Activated T-helper 1 cell treated with anti-CD3 and anti-CD28 coated beads, Interleukin-12 subunit alpha, Interleukin-12 subunit beta, Interleukin-2, Interleukin-4 antibody, amounts not matched to agents 30 ng/mL and 10 ng/mL and 1 ng/mL, durations not matched to agents 14 hours and 24 hours and 36 hours (primary cell): ENCODE data around the gene SAMD1. TPM values are rescaled to one million over a fixed set of nuclear protein-coding genes. Genes with fewer than 3 reads are reported as not detected.
A peak's percentile ranks its signal among the peaks of the same experiment; 100 is the strongest.

ENCODE experiments used
- DNase-seq: peaks from one replicate; pipeline ENCODE4 v3.0.0; 2021; ENCODE audit warnings: low spot score
- H3K27ac Mint-ChIP-seq: one replicate; pipeline ENCODE4 v1.8.0; 2021; ENCODE audit warnings: mild to moderate bottlenecking, mixed read lengths
- H3K27me3 Mint-ChIP-seq: one replicate; pipeline ENCODE4 v1.8.0; 2022; ENCODE audit warnings: mild to moderate bottlenecking, moderate library complexity, mixed read lengths; ENCODE audit not compliant: insufficient read depth
- H3K36me3 Mint-ChIP-seq: one replicate; pipeline ENCODE4 v1.8.0; 2021; ENCODE audit warnings: low read depth, mixed read lengths
- H3K4me1 Mint-ChIP-seq: one replicate; pipeline ENCODE4 v1.8.0; 2021; ENCODE audit warnings: low read depth, mixed read lengths
- H3K4me3 Mint-ChIP-seq: one replicate; pipeline ENCODE4 v1.8.0; 2021; ENCODE audit warnings: mild to moderate bottlenecking, moderate library complexity, mixed read lengths
- H3K9me3 Mint-ChIP-seq: one replicate; pipeline ENCODE4 v1.8.0; 2021; ENCODE audit warnings: mixed read lengths
- intact Hi-C: fragments of 100-400 bp; cut with micrococcal nuclease; formaldehyde crosslinking; loops from one replicate; pipeline ENCODE4 v1.15.1; 2024
- total RNA-seq: library from RNA; stranded (reverse); gene quantifications from 2 replicates; pipeline ENCODE4 v1.2.3, GENCODE V29; 2022

The SAMD1 gene
- total RNA-seq, 1 donor from 2014 or later: 130 TPM

DNA sequence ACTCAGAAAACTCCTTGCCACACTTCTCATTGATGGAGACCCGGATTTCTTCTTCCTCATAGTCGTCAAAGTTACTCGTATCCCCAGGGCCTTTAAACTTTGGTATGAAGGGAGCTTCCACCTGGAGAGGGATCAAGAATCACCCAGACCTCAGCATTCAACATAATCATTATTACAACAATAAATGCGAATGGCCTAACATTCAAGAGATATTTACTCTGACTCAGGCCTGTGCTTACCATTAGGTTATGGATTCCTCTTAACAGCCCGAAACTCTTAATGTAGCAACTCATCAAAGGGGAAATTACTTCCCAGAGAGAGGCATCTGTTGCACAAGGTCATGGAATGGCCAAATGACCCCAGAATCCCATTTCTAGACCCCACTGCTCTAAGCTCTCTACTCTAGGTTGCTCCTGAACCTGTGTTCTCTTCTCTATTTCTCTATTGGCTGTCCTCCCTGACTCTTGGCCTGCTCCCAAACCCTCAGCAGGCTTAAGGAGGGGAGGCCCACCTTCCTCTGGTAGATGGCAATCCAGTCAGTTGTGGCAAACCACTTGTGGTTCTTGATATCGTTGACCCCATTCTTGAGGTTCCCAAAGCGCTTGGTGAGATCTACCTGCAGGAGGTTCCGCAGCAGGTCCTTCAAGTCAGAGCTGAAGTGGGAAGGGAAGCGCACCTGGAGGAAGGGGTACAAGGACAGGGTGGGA lies 2.7 kb upstream of the SAMD1 start:
- peak overlapping the region; percentile 57 for H3K4me3 Mint-ChIP-seq
- H3K36me3 Mint-ChIP-seq: peaks cover 39% of the 10 kb centered on the region
- no peaks in the 10 kb centered on the region for H3K27me3 Mint-ChIP-seq
- no peak for DNase-seq
- H3K9me3 Mint-ChIP-seq: peaks cover 7% of the 10 kb centered on the region
- peaks cover 16% of the 10 kb centered on the region for H3K4me1 Mint-ChIP-seq
- intact Hi-C loops: no loop called here
- H3K27ac Mint-ChIP-seq: peak overlapping the region; percentile 23

DNA sequence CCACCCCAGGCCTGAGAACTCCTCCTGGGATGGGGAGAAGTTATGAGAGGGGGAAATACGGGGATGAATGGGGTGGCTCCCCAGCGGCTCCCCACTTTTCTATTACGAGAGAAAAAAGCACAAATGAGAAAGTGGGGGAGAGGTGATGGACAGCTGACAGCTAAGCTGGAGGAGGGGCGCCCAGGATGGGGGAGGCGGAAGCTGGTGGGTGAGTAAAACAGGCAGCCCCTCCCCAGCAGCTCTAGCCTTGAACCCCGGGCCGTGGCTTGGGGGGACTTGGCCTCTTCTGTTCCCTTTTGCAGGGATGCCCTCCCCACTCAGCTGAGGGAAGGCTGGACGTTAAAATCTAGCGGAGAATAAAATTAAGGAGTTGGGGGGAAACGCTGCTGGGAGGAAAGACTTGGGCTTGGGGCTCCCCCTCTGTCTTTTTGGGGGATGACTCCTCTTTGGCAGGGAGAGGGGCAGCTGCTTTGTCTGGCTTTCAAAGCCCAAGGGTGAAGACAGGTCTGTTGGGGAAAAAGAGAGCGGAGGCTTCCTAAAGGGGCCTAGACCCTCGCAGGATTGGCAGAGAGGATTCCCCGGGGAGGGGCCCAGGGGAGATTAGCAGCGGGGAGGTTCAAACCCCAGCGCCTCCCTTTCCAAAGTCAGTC lies 1.4 kb upstream of the SAMD1 start:
- peaks cover 39% of the 10 kb centered on the region for H3K36me3 Mint-ChIP-seq
- H3K4me3 Mint-ChIP-seq: peak overlapping the region; percentile 99
- intact Hi-C loops: loop anchor here (1.0 to 2.0 kb wide), 4 partner anchors 11 to 45 kb away; partner anchors contain the start of gene PRKACA
- peaks cover 7% of the 10 kb centered on the region for H3K9me3 Mint-ChIP-seq
- no peak for DNase-seq
- H3K4me1 Mint-ChIP-seq: peaks cover 16% of the 10 kb centered on the region
- no peaks in the 10 kb centered on the region for H3K27me3 Mint-ChIP-seq
- peak overlapping the region; percentile 100 for H3K27ac Mint-ChIP-seq

DNA sequence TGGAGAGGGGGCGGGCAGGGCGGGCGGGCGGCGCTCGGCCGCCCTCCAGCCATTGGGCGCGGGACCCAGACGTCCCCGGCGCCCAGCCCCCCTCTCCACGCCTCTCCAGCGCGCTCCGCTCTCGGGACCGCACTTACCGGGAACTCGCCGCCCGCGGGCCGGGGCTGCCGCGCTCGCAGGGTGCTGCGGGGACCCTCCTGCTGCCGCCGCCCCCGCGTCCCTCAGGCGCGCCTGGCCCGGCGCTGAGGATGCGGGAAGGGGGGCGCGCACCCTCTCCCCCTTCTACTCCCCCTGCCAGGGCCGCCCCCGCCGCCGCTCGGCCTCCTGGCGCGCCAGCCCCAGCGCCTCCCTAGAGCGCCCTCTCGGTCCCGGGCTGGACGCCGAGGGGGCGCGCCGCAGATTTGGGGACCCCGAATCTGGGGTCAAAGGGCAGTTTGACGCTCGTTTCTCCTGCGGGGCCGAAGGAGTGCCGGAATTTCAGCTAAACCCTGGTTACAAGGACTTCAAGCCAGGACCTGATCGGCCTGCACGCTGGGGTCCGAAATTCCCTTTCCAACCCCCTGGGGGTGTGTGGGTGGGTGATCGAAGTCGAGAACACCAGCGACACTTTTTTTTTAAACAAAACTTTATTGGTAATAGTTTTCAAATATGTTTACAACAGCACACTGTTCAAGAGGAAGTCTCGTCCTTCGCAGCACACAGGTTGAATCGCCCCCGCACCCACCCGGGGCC lies 696 bp upstream of the SAMD1 start:
- no peaks in the 10 kb centered on the region for H3K27me3 Mint-ChIP-seq
- peaks cover 35% of the 10 kb centered on the region for H3K36me3 Mint-ChIP-seq
- peaks cover 7% of the 10 kb centered on the region for H3K9me3 Mint-ChIP-seq
- intact Hi-C loops: loop anchor here (1.0 to 2.0 kb wide), 4 partner anchors 10 to 46 kb away; partner anchors contain the start of gene PRKACA
- peak overlapping the region; percentile 100 for H3K27ac Mint-ChIP-seq
- peak overlapping the region; percentile 99 for H3K4me3 Mint-ChIP-seq
- peak; percentile 74 for DNase-seq
- peaks cover 16% of the 10 kb centered on the region for H3K4me1 Mint-ChIP-seq

DNA sequence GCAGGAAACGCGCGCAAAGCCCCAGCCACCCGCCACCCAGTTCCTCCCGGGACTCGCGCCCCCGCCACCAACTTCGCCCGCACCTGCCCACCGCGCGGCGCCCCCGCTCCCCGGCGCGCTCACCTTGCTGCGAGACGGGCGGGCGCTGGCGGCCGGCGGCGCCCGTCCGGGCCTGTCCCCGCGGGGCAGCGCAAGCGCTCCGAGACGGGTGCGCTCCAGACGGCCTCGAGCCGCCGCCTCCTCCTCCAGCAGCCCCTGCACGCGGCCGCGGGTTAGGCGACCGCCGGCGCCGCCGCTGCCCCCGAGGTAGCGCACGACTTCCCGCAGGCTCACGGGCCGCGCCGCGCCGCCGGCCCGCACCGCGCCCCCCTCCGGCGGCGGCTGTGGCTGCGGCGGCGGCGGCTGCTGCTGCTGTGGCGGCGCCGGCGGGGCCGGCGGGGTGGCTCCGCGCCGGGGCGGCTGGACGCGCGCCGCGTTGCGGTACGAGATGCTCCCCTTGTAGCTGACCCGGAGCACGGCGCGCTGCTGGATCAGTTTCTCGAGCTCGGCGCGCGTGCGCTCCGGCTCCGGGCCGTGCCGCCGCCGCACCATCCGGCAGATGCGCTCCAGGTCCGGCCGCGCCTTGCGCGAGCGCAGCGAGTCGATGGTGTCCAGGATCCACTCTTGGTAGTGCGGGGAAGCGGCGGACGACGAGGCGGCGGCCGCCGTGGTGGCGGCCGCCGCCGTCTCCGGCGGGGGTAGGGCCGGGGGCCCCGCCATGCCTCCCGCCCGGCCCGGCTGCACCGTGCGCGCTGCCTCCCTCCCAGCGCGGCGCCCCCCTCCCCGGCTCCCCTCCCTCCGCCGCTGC lies 666 bp downstream of the SAMD1 start:
- H3K27me3 Mint-ChIP-seq: no peaks in the 10 kb centered on the region
- peak overlapping the region; percentile 85 for H3K4me3 Mint-ChIP-seq
- H3K36me3 Mint-ChIP-seq: peaks cover 35% of the 10 kb centered on the region
- peak overlapping the region; percentile 87 for H3K27ac Mint-ChIP-seq
- peaks cover 16% of the 10 kb centered on the region for H3K4me1 Mint-ChIP-seq
- H3K9me3 Mint-ChIP-seq: peaks cover 7% of the 10 kb centered on the region
- DNase-seq: peak; percentile 20
- intact Hi-C loops: loop anchor here (2.0 kb wide), 1 partner anchor 15 kb away; no protein-coding TSS in a partner anchor

DNA sequence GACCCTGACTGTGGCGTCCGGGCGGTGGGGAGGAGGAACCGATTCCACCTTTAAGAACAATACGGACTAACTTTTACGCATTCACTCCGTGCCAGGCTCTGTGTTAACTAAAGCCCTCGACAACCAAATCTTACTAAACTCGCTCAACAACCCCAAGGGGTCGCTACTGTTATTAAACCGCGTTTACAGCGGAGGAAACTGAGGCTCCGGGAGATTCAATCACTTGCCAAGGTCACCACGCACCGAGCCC lies 1.2 kb downstream of the SAMD1 start:
- peaks cover 30% of the 10 kb centered on the region for H3K36me3 Mint-ChIP-seq
- peaks cover 7% of the 10 kb centered on the region for H3K9me3 Mint-ChIP-seq
- peak overlapping the region; percentile 87 for H3K27ac Mint-ChIP-seq
- no peaks in the 10 kb centered on the region for H3K27me3 Mint-ChIP-seq
- peak overlapping the region; percentile 85 for H3K4me3 Mint-ChIP-seq
- peaks cover 16% of the 10 kb centered on the region for H3K4me1 Mint-ChIP-seq
- intact Hi-C loops: no loop called here
- DNase-seq: no peak

DNA sequence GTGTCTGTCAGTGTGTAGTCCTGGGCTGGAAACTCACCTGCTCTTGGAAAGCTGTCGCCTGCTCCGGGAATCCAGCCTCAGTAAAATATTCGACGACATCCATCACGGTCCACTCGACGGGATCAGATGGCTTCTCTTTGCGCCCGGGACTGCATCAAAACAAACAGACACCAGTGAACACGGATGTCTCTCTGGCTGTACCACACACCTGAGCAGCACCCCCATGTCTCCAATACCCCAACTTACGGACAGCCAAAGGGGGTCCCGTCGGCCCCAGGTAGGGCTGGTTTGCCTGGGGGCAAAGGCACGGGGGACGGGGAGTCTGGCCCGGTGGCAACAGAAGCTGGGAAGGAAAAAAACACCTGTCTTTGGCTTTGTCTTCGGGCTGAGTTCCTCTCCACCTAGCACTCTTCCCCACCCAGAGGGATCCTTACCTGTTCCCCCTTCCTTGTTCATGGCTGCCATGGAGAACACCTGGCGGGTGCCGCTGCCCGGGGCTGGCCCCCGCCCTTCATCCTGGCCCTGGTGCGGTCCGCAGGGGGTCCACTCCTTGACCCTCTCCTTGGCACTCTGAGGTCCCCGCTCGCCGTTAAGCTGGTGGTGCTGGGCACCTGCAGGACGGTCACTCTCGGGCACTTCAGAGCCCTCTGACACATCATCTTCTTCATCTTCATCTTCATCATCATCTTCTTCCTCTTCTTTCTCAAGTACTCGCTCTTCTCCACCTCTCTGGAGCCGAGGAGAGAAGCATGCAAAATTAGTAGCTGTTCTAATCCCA lies 1.7 kb downstream of the SAMD1 start:
- no peak for DNase-seq
- intact Hi-C loops: no loop called here
- Mint-ChIP-seq H3K36me3 (peaks cover 30% of the 10 kb centered on the region), H3K9me3 (peaks cover 7% of the 10 kb centered on the region), H3K4me1 (peaks cover 16% of the 10 kb centered on the region), H3K27ac (peak overlapping the region; percentile 87), H3K4me3 (peak overlapping the region; percentile 85), H3K27me3 (no peaks in the 10 kb centered on the region)

DNA sequence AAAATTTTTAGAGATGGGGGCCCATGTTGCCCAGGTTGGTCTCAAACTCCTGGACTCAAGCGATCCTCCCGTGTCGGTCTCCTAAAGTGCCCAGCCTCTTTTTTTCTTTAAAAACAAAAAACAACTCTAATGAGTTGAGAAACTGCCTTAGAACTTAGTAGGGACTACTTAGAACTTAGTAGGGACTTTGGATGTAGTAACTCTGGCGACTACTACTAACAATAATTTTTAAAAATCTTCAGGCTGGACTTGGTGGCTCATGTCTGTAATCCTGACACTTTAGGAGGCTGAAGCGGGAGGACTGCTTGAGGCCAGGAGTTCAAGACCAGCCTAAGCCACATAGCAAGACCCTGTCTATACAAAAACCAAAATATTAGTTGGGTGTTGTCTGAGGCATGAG lies 4.5 kb downstream of the SAMD1 start:
- H3K27me3 Mint-ChIP-seq: no peaks in the 10 kb centered on the region

DNA sequence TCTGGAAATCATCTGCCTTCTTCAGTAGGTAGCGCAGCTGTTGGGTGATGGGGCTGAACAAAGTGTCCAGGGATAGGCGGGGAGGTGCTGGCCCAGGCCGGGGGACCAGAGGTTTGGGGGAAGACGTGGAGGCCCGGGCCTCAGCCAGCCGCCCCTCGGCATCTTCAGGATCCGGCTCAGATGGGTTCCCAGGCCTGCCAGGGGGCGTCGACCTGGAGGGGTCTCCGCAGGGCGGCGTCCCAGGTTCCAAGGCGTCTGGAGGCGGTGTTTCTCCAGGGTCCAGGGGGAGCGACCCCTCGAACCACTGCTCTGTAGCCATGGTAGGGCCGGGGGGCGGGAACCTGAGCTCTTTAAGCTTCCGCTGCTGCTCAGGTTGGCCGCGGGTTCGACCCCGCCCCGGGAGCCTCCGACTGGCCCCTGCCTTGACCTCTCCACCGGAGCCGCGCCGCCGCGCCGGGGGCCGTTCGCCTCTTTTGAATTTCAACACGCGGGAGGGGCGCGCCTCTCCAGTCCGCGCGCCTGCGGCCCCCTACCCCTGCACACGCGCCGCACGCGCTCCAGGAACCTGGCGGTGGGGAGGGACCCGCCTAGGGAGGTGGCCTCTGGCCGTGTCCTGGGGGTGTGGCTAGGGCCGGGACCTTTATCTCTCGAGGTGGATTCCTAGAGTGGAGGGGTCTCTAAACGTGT lies 5.1 kb downstream of the SAMD1 start, which contains the start of gene C19orf67:
C19orf67 (minus strand) TSS at position 475 of the 687 bp plus-strand sequence; CDS start at position 319, 156 bp downstream.
- no peak within 1 kb of the TSS for H3K27ac Mint-ChIP-seq
- no peak for DNase-seq
- H3K27me3 Mint-ChIP-seq: no peaks in the 10 kb centered on the region
- H3K9me3 Mint-ChIP-seq: no peaks in the 10 kb centered on the region
- H3K4me1 Mint-ChIP-seq: peaks cover 13% of the 10 kb centered on the region
- H3K36me3 Mint-ChIP-seq: peaks cover 17% of the 10 kb centered on the region
- peak within 1 kb of the TSS; percentile 2 for H3K4me3 Mint-ChIP-seq
- intact Hi-C loops: no loop called here

More for the DNA sequence above, 4.5 kb downstream of the SAMD1 start:
- H3K36me3 Mint-ChIP-seq: peaks cover 17% of the 10 kb centered on the region
- no peaks in the 10 kb centered on the region for H3K9me3 Mint-ChIP-seq
- intact Hi-C loops: no loop called here
- no peak for DNase-seq
- no peak overlapping the region for H3K27ac Mint-ChIP-seq
- H3K4me3 Mint-ChIP-seq: no peak overlapping the region
- H3K4me1 Mint-ChIP-seq: peaks cover 10% of the 10 kb centered on the region

DNA sequence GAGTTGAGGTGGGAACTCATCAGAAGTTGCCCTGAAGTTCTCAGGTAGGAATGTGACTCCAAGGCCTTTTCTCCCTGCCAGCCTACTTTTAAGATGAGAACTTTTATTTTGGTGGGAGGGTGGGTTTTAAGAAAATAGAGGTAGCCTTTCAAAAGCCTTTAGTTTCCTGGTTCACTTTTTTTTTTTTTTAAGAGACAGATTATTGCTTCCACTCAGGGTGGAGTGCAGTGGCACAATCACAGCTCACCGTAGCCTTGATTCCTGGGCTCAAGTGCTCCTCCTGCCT lies 7.9 kb downstream of the SAMD1 start:
- peak overlapping the region; percentile 96 for H3K4me3 Mint-ChIP-seq

DNA sequence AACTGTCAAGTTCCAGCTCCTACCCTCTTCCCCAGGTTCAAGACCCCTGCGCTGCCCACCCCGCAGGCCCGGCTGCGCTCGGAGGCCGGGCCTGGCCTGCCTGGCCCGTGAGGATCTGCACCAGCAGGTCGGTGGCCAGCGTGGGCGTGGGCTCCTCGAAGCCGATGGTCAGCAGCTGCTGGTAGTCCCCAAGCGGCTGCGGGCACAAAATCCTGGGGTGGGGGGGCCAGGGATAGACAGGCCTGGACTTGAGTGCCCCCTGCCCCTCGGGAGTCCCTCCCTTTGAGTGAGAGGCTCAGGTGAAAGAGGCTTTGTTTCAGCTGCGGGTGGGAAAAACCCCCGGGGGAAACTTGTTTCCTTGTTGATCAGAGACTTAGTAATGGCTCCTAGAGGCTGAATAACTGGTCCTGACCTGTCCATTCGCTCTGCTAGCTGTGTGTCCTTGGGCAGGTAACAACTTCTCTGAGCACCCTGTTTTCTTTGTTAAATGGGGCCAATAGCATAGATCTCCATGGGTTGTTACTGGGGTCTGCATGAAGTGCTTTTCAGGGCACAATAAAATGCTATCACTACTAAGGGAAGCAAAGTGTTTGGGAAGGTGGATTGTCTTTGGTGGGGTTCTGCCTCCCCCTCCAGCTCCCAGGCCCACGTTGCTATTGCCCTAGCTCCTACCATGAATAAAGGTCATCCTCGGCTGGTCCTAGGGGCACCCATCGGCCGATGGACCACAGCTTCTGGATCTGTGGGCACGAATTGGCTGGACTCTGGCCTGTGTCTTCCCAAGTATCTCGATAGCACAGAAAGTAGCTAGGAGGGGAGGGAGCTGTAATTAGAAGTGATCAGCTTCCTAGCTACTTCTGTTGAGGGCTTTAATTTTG lies 8.5 kb downstream of the SAMD1 start:
- H3K4me3 Mint-ChIP-seq: peak overlapping the region; percentile 96
- H3K4me1 Mint-ChIP-seq: peaks cover 8% of the 10 kb centered on the region
- peak; percentile 20 for DNase-seq
- intact Hi-C loops: loop anchor here (1.0 to 5.0 kb wide), 9 partner anchors 9 to 932 kb away; partner anchors contain the start of genes ASF1B, C19orf53, IER2 and PRKACA
- peak overlapping the region; percentile 97 for H3K27ac Mint-ChIP-seq
- H3K27me3 Mint-ChIP-seq: no peaks in the 10 kb centered on the region
- H3K9me3 Mint-ChIP-seq: no peaks in the 10 kb centered on the region
- H3K36me3 Mint-ChIP-seq: no peaks in the 10 kb centered on the region

More for the DNA sequence above, 7.9 kb downstream of the SAMD1 start:
- no peaks in the 10 kb centered on the region for H3K27me3 Mint-ChIP-seq
- peaks cover 8% of the 10 kb centered on the region for H3K4me1 Mint-ChIP-seq
- DNase-seq: no peak
- no peaks in the 10 kb centered on the region for H3K9me3 Mint-ChIP-seq
- intact Hi-C loops: loop anchor here (5.0 kb wide), 1 partner anchor 310 kb away; the partner anchor contains the start of gene C19orf53
- peaks cover 1% of the 10 kb centered on the region for H3K36me3 Mint-ChIP-seq
- no peak overlapping the region for H3K27ac Mint-ChIP-seq
